ENCODE data around the gene ASPRV1. TPM values are rescaled to one million over a fixed set of nuclear protein-coding genes. Genes with fewer than 3 reads are reported as not detected.

ASPRV1 gene
- total and polyA plus RNA-seq, 4 donors = 0.19 to 0.75 (median 0.23) TPM

- no peak for TF ChIP-seq ZBTB33 (IDR thresholded peaks at IDR 0.05)
- TF ChIP-seq FOXA2 (IDR thresholded peaks at IDR 0.05) = no peak
Measured at GRCh38 chr2:69968609-69969008, 7.2 kb upstream of the ASPRV1 start (continued).

GRCh38 chr2:69966496-69966895 is 5.1 kb upstream of the ASPRV1 start:
- WGBS = 100% methylated on average over 2 of the region's 2 CpGs

DNA sequence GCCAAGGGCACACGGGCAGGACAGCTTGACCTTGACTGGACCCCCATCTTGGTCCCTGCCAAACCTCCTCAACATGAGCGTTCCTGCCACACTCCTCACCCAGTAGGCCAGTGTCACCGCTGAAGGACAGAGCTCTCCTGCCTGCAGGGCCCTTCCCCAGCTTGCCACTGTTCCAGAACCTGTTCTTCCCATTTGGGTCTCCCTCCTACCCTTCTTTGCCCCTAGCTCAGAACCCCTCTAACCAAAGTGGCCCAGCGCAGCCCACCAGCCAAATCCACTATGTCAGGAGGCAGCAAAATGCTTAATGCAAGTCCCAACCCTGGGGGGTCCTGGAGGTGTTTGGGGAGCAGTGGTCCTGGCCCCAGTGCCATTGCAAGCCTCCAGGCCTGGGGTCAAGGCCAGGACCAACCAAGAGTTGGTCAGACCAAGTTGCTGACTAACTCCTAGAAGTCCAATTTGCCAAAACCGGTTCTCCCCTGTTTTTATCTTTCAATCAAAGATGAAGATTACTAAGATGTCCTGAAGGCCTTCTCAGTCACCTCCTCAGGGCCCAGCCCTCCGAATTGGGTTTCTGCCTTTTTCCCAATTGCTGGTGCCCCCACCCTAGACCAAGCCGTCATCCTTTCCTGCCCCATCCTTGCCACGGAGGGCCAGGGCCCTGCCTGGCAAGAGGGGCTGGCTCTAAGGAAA is 4.5 kb upstream of the ASPRV1 start:
- Histone ChIP-seq H3K27me3 (ENCODE audit: control insufficient read depth in 4 of 4, insufficient read depth in 4 of 4, low read length in 3 of 4) (no peaks in the 10 kb centered on the region), H3K36me3 (ENCODE audit: control insufficient read depth in 4 of 4, insufficient read depth in 3 of 4, low read depth in 1 of 4, low read length in 3 of 4) (no peaks in the 10 kb centered on the region), H3K9me3 (ENCODE audit: control insufficient read depth in 4 of 4, low read length in 3 of 4) (no peaks in the 10 kb centered on the region), H3K27ac (ENCODE audit: low read depth in 1 of 2, low read length in 2 of 2) (no peak overlapping the region), H3K9ac (ENCODE audit: low read depth in 1 of 2, low read length in 2 of 2) (no peak overlapping the region), H3K4me1 (ENCODE audit: control insufficient read depth in 4 of 4, insufficient read depth in 4 of 4, low read length in 3 of 4) (no peaks in the 10 kb centered on the region), H3K4me3 (ENCODE audit: low read depth in 1 of 3, low read length in 3 of 3) (no peak overlapping the region)
- WGBS = 95% methylated on average over 8 of the region's 8 CpGs
- DNase-seq (ENCODE audit: low spot score) = no peak
- no peak for TF ChIP-seq CTCF (IDR thresholded peaks at IDR 0.05; ENCODE audit: low read depth, low read length, missing input control)
- TF ChIP-seq RAD21 (IDR thresholded peaks at IDR 0.05) = no peak
- no peak for TF ChIP-seq ZBTB33 (IDR thresholded peaks at IDR 0.05)
- TF ChIP-seq TAF1 (conservative IDR thresholded peaks at IDR 0.05) = no peak
- no peak for TF ChIP-seq JUND (IDR thresholded peaks at IDR 0.05)
- no peak for TF ChIP-seq FOXA1 (IDR thresholded peaks at IDR 0.05)
- TF ChIP-seq YY1 (IDR thresholded peaks at IDR 0.05) = no peak
- TF ChIP-seq, protein P1, sequence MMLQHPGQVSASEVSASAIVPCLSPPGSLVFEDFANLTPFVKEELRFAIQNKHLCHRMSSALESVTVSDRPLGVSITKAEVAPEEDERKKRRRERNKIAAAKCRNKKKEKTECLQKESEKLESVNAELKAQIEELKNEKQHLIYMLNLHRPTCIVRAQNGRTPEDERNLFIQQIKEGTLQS (IDR thresholded peaks at IDR 0.05) = no peak
- no peak for TF ChIP-seq EGR1 (IDR thresholded peaks at IDR 0.05; ENCODE audit: low read depth in 2 of 2)

More at GRCh38 chr2:69966496-69966895, 5.1 kb upstream of the ASPRV1 start:
- TF ChIP-seq RXRA (IDR thresholded peaks at IDR 0.05) (no peak), NR2F2 (IDR thresholded peaks at IDR 0.05) (no peak), YY1 (IDR thresholded peaks at IDR 0.05) (no peak), FOXA1 (IDR thresholded peaks at IDR 0.05) (no peak), HNF4G (IDR thresholded peaks at IDR 0.05) (no peak)
- no peaks in the 10 kb centered on the region for H3K27me3 ChIP-seq (ENCODE audit: control insufficient read depth in 4 of 4, insufficient read depth in 4 of 4, low read length in 3 of 4)
- H3K9me3 ChIP-seq (ENCODE audit: control insufficient read depth in 4 of 4, low read length in 3 of 4) = no peaks in the 10 kb centered on the region
- DNase-seq (ENCODE audit: low spot score) = no peak
- no peak overlapping the region for H3K9ac ChIP-seq (ENCODE audit: low read depth in 1 of 2, low read length in 2 of 2)
- no peak overlapping the region for H3K4me3 ChIP-seq (ENCODE audit: low read depth in 1 of 3, low read length in 3 of 3)
- no peaks in the 10 kb centered on the region for H3K36me3 ChIP-seq (ENCODE audit: control insufficient read depth in 4 of 4, insufficient read depth in 3 of 4, low read depth in 1 of 4, low read length in 3 of 4)
- no peak overlapping the region for H3K27ac ChIP-seq (ENCODE audit: low read depth in 1 of 2, low read length in 2 of 2)
- H3K4me1 ChIP-seq (ENCODE audit: control insufficient read depth in 4 of 4, insufficient read depth in 4 of 4, low read length in 3 of 4) = no peaks in the 10 kb centered on the region

Data from liver (tissue), 9 donors.